Measurements from ENCODE around the gene SLC39A7. TPM values are rescaled to one million over a fixed set of nuclear protein-coding genes. Genes with fewer than 3 reads are reported as not detected.

SLC39A7 gene
- total and polyA plus RNA-seq, 2 of the 13 experiments (the other 11 are each of a cell fraction or from before 2014, with no cell fraction given): 142 to 229 TPM

DNA sequence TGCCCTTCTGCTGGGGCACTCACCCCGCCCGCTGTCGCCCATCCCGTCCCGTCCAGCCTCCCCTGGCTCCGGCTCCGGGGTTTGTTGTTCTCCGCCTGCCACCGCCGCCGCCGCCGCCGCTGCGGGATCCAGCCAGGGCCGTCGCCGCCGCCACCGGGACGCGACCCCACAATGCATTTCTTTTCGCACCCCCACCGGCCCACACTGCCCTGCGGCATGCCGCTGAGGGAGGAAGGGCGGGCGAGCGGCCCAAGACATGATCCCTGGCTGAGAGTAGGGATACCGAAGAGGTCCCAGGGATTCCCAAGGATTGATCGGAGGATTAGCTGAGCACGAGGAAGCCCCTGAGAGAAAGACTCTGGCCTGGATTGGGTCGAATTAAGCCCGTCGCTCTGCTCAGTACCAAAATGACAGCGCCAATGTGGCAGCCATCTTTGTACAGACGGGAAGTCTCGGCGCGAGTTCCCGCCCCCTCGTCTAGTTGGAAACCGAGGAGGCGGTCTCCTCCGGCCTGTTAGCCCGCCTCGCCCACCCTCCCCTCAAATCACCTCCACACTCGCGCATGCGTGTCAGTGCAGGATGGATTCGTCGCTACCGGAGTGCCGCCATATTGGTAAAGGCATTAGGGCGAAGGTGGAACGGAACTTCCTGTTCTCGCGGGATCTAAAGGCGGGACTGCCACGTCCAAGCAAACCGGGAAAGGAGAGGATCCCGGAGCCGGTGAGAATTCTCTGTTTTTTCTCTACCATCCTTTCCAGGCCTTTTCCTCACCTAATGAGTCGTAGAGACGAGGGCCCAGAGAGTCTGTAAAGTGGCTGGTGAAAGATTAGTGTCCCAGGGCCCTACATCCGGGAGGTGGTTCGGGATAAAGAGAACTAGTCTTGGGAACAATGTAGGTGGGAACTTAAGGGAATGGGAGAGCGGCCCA, at the start of gene SLC39A7, which contains the start of gene RXRB (continued):
- TF ChIP-seq, protein P1, sequence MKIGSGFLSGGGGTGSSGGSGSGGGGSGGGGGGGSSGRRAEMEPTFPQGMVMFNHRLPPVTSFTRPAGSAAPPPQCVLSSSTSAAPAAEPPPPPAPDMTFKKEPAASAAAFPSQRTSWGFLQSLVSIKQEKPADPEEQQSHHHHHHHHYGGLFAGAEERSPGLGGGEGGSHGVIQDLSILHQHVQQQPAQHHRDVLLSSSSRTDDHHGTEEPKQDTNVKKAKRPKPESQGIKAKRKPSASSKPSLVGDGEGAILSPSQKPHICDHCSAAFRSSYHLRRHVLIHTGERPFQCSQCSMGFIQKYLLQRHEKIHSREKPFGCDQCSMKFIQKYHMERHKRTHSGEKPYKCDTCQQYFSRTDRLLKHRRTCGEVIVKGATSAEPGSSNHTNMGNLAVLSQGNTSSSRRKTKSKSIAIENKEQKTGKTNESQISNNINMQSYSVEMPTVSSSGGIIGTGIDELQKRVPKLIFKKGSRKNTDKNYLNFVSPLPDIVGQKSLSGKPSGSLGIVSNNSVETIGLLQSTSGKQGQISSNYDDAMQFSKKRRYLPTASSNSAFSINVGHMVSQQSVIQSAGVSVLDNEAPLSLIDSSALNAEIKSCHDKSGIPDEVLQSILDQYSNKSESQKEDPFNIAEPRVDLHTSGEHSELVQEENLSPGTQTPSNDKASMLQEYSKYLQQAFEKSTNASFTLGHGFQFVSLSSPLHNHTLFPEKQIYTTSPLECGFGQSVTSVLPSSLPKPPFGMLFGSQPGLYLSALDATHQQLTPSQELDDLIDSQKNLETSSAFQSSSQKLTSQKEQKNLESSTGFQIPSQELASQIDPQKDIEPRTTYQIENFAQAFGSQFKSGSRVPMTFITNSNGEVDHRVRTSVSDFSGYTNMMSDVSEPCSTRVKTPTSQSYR (CRISPR knock-in tag; IDR thresholded peaks at IDR 0.05; ENCODE audit: borderline replicate concordance): peak; percentile 96
- TF ChIP-seq SRF (IDR thresholded peaks at IDR 0.05; ENCODE audit: low read depth, low read length) (no peak), NFIC (IDR thresholded peaks at IDR 0.05; ENCODE audit: low read length) (no peak), SRSF1 (optimal IDR thresholded peaks at IDR 0.05; ENCODE audit: low read depth, low read length) (no peak), HNRNPLL (IDR thresholded peaks at IDR 0.05; ENCODE audit: low read depth, low read length, poor library complexity, severe bottlenecking) (peak; percentile 46), ZNF746 (CRISPR knock-in tag; IDR thresholded peaks at IDR 0.05) (peak; percentile 89), ZNF251 (CRISPR knock-in tag; IDR thresholded peaks at IDR 0.05) (peak; percentile 25; the same call in 1 of the 2 replicates), NBN (conservative IDR thresholded peaks at IDR 0.05) (no peak), ZNF225 (CRISPR knock-in tag; IDR thresholded peaks at IDR 0.05) (peak; percentile 81; the same call in 1 of the 2 replicates), DPF2 (CRISPR knock-in tag; IDR thresholded peaks at IDR 0.05; ENCODE audit: borderline replicate concordance, low read depth) (no peak), ZNF788 (CRISPR knock-in tag; IDR thresholded peaks at IDR 0.05; ENCODE audit: borderline replicate concordance) (peak; percentile 95), PAF1 (CRISPR knock-in tag; IDR thresholded peaks at IDR 0.05) (no peak), SYNCRIP (IDR thresholded peaks at IDR 0.05; ENCODE audit: insufficient read depth, low read depth, low read length) (no peak), NKX3-1 (CRISPR knock-in tag; IDR thresholded peaks at IDR 0.05) (peak; percentile 72), RAD21 (CRISPR knock-in tag; IDR thresholded peaks at IDR 0.05) (peak; percentile 28; the same call in 1 of the 2 replicates), SIN3B (IDR thresholded peaks at IDR 0.05; ENCODE audit: low read length) (peak; percentile 53; the same call in 1 of the 2 replicates), ZNF557 (CRISPR knock-in tag; IDR thresholded peaks at IDR 0.05) (peak; percentile 81; the same call in 1 of the 2 replicates)
- TF ChIP-seq, protein P2, sequence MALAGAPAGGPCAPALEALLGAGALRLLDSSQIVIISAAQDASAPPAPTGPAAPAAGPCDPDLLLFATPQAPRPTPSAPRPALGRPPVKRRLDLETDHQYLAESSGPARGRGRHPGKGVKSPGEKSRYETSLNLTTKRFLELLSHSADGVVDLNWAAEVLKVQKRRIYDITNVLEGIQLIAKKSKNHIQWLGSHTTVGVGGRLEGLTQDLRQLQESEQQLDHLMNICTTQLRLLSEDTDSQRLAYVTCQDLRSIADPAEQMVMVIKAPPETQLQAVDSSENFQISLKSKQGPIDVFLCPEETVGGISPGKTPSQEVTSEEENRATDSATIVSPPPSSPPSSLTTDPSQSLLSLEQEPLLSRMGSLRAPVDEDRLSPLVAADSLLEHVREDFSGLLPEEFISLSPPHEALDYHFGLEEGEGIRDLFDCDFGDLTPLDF (CRISPR knock-in tag; IDR thresholded peaks at IDR 0.05): peak; percentile 68; the same call in 1 of the 2 replicates
- TF ChIP-seq, protein P3, sequence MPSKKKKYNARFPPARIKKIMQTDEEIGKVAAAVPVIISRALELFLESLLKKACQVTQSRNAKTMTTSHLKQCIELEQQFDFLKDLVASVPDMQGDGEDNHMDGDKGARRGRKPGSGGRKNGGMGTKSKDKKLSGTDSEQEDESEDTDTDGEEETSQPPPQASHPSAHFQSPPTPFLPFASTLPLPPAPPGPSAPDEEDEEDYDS (CRISPR knock-in tag; IDR thresholded peaks at IDR 0.05): peak; percentile 83
- TF ChIP-seq, protein P4, sequence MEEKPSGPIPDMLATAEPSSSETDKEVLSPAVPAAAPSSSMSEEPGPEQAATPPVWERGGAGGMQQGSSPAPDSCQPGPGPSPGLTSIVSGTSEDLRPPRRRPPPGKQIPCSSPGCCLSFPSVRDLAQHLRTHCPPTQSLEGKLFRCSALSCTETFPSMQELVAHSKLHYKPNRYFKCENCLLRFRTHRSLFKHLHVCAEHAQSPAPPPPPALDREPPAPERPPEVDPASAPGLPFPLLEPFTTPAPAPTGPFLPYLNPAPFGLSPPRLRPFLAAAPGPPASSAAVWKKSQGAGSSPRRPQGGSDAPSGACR (CRISPR knock-in tag; IDR thresholded peaks at IDR 0.05): peak; percentile 45; the same call in 1 of the 2 replicates
- TF ChIP-seq, protein P5, sequence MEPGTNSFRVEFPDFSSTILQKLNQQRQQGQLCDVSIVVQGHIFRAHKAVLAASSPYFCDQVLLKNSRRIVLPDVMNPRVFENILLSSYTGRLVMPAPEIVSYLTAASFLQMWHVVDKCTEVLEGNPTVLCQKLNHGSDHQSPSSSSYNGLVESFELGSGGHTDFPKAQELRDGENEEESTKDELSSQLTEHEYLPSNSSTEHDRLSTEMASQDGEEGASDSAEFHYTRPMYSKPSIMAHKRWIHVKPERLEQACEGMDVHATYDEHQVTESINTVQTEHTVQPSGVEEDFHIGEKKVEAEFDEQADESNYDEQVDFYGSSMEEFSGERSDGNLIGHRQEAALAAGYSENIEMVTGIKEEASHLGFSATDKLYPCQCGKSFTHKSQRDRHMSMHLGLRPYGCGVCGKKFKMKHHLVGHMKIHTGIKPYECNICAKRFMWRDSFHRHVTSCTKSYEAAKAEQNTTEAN (CRISPR knock-in tag; conservative IDR thresholded peaks at IDR 0.05): peak; percentile 79; the same call in 1 of the 2 replicates
- TF ChIP-seq, protein P6, sequence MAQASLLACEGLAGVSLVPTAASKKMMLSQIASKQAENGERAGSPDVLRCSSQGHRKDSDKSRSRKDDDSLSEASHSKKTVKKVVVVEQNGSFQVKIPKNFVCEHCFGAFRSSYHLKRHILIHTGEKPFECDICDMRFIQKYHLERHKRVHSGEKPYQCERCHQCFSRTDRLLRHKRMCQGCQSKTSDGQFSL (CRISPR knock-in tag; IDR thresholded peaks at IDR 0.05): peak; percentile 100
